Liver (tissue), 9 donors: ENCODE results near the gene NRN1. TPM values are rescaled to one million over a fixed set of nuclear protein-coding genes. Genes with fewer than 3 reads are reported as not detected.

Experiments used
- DNase-seq: peaks from one replicate; pipeline ENCODE4 v3.0.0-alpha.2; 2017; ENCODE audit warnings: low spot score
- H3K27ac ChIP-seq, 2 donors: one replicate each; pipeline ENCODE4 v1.7.0; 2013; ENCODE audit warnings: inconsistent platforms in 2 of 2, low read length in 2 of 2, control low read depth in 1 of 2, low read depth in 1 of 2, mild to moderate bottlenecking in 1 of 2
- H3K27me3 ChIP-seq, 4 donors: one replicate each; pipeline versions ENCODE4 v1.6.1 to v1.7.0; 2013; ENCODE audit warnings: low read length in 3 of 4, inconsistent platforms in 1 of 4, mild to moderate bottlenecking in 1 of 4, moderate library complexity in 1 of 4; ENCODE audit not compliant: control insufficient read depth in 4 of 4, insufficient read depth in 4 of 4
- H3K36me3 ChIP-seq, 4 donors: one replicate each; pipeline versions ENCODE4 v1.6.1 to v1.7.0; 2013; ENCODE audit warnings: low read length in 3 of 4, mild to moderate bottlenecking in 3 of 4, low read depth in 1 of 4, moderate library complexity in 1 of 4; ENCODE audit not compliant: control insufficient read depth in 4 of 4, insufficient read depth in 3 of 4
- H3K4me1 ChIP-seq, 4 donors: one replicate each; pipeline versions ENCODE4 v1.6.1 to v1.7.0; 2013; ENCODE audit warnings: low read length in 3 of 4, mild to moderate bottlenecking in 3 of 4, moderate library complexity in 1 of 4; ENCODE audit not compliant: control insufficient read depth in 4 of 4, insufficient read depth in 4 of 4
- H3K4me3 ChIP-seq, 3 donors: one replicate each; pipeline versions ENCODE4 v1.6.1 to v1.7.0; 2013; ENCODE audit warnings: low read length in 3 of 3, control low read depth in 1 of 3, low read depth in 1 of 3, mild to moderate bottlenecking in 1 of 3
- H3K9ac ChIP-seq, 2 donors: one replicate each; pipeline ENCODE4 v1.7.0; 2013; ENCODE audit warnings: low read length in 2 of 2, mild to moderate bottlenecking in 2 of 2, moderate library complexity in 2 of 2, control low read depth in 1 of 2, low read depth in 1 of 2
- H3K9me3 ChIP-seq, 4 donors: one replicate each; pipeline versions ENCODE4 v1.6.1 to v1.7.0; 2013; ENCODE audit warnings: low read length in 3 of 4; ENCODE audit not compliant: control insufficient read depth in 4 of 4
- EGR1 ChIP-seq, 2 donors: IDR thresholded peaks; 2 replicates each; pipeline ENCODE4 v1.6.1; 2016 to 2018; ENCODE audit warnings: antibody characterized with exemption in 2 of 2, low read depth in 2 of 2
- FOXA1 ChIP-seq: IDR thresholded peaks from 2 replicates; pipeline ENCODE4 v1.6.1; 2016; ENCODE audit warnings: antibody characterized with exemption
- FOXA2 ChIP-seq: IDR thresholded peaks from 2 replicates; pipeline ENCODE4 v1.6.1; 2016; ENCODE audit warnings: antibody characterized with exemption
- GABPA ChIP-seq, 2 donors: IDR thresholded peaks in 1 of 2; conservative IDR thresholded peaks in 1 of 2; 2 replicates each; pipeline ENCODE4 v1.6.1; 2016; ENCODE audit warnings: antibody characterized with exemption in 2 of 2, mild to moderate bottlenecking in 1 of 2, moderate library complexity in 1 of 2
- HNF4A ChIP-seq, 2 donors: conservative IDR thresholded peaks; 2 replicates each; pipeline ENCODE4 v1.6.1; 2016; ENCODE audit warnings: antibody characterized with exemption in 2 of 2, mild to moderate bottlenecking in 2 of 2
- HNF4G ChIP-seq: IDR thresholded peaks from 2 replicates; pipeline ENCODE4 v1.6.1; 2016; ENCODE audit warnings: antibody characterized with exemption
- JUND ChIP-seq, 2 donors: IDR thresholded peaks; 2 replicates each; pipeline ENCODE4 v1.6.1; 2016; ENCODE audit warnings: antibody characterized with exemption in 2 of 2
- NR2F2 ChIP-seq: IDR thresholded peaks from 2 replicates; pipeline ENCODE4 v1.6.1; 2016; ENCODE audit warnings: antibody characterized with exemption
- RAD21 ChIP-seq, 2 donors: IDR thresholded peaks; 2 replicates each; pipeline ENCODE4 v1.6.1; 2016; ENCODE audit warnings: antibody characterized with exemption in 2 of 2, mild to moderate bottlenecking in 2 of 2
- RXRA ChIP-seq, 2 donors: IDR thresholded peaks; 2 replicates each; pipeline ENCODE4 v1.6.1; 2017 to 2018; ENCODE audit warnings: antibody characterized with exemption in 2 of 2, mild to moderate bottlenecking in 1 of 2
- SP1 ChIP-seq: IDR thresholded peaks from 2 replicates; pipeline ENCODE4 v1.6.1; 2018; ENCODE audit warnings: antibody characterized with exemption, mild to moderate bottlenecking
- TAF1 ChIP-seq: conservative IDR thresholded peaks from 2 replicates; pipeline ENCODE4 v1.6.1; 2016; ENCODE audit warnings: antibody characterized with exemption, mild to moderate bottlenecking
- YY1 ChIP-seq: IDR thresholded peaks from 2 replicates; pipeline ENCODE4 v1.6.1; 2016; ENCODE audit warnings: antibody characterized with exemption, mild to moderate bottlenecking
- ZBTB33 ChIP-seq: IDR thresholded peaks from 2 replicates; pipeline ENCODE4 v1.6.1; 2016; ENCODE audit warnings: antibody characterized with exemption
- WGBS: extraction: QIAGEN DNeasy Blood & Tissue Kit; methylation state at CpG from one replicate; pipeline ENCODE4 v1.1.7; 2013; 5-methylcytosine and 5-hydroxymethylcytosine counted together
- polyA plus RNA-seq, 2 donors: library from polyadenylated mRNA; stranded (reverse) in 1 of 2; unstranded in 1 of 2; fragments of 200-250 nt in 1 of 2; fragments of >200 nt in 1 of 2; fragmentation: Nextera tagmentation in 1 of 2; extraction: Ambion mirVana in 1 of 2; gene quantifications; one replicate each; pipeline versions ENCODE4 v1.2.1 to v1.2.3, GENCODE V29; 2013 to 2015
- total RNA-seq, 2 donors: library from RNA; depleted of rRNA; stranded (reverse); fragments of >200 nt; gene quantifications; one replicate each; pipeline ENCODE4 v1.2.3, GENCODE V29; 2014
- TF ChIP-seq, protein P1 (sequence below): IDR thresholded peaks from 2 replicates; pipeline ENCODE4 v1.6.1; 2016; ENCODE audit warnings: antibody characterized with exemption
- TF ChIP-seq, protein P2 (sequence below): IDR thresholded peaks from 2 replicates; pipeline ENCODE4 v1.6.1; 2016; ENCODE audit warnings: antibody characterized with exemption
- TF ChIP-seq, protein P3 (sequence below): IDR thresholded peaks from 2 replicates; pipeline ENCODE4 v1.6.1; 2016; ENCODE audit warnings: antibody characterized with exemption, mild to moderate bottlenecking
- TF ChIP-seq, protein P4 (sequence below): fragments of 150-350 bp; IDR thresholded peaks from 2 replicates; pipeline ENCODE4 v1.5.1; 2017; ENCODE audit warnings: improper control_type of control experiment, low read depth, low read length; ENCODE audit not compliant: missing input control
- donor health status: healthy.
- donor health status: healthy.
- donor health status: healthy.
- donor health status: healthy.
- donor health status: healthy.

NRN1 gene
- total and polyA plus RNA-seq, 4 donors = 1.2 to 2.9 (median 1.6) TPM

- no peak for DNase-seq
- Histone ChIP-seq H3K9ac (no peak overlapping the region), H3K36me3 (no peaks in the 10 kb centered on the region), H3K27ac (no peak overlapping the region), H3K27me3 (no peaks in the 10 kb centered on the region), H3K4me1 (no peaks in the 10 kb centered on the region), H3K9me3 (no peaks in the 10 kb centered on the region), H3K4me3 (no peak overlapping the region)
- 63% methylated on average over 3 of the region's 3 CpGs for WGBS
- TF ChIP-seq EGR1 (IDR thresholded peaks at IDR 0.05; ENCODE audit: low read depth in 2 of 2) = no peak
- TF ChIP-seq, protein P1, sequence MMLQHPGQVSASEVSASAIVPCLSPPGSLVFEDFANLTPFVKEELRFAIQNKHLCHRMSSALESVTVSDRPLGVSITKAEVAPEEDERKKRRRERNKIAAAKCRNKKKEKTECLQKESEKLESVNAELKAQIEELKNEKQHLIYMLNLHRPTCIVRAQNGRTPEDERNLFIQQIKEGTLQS = no peak
- no peak for TF ChIP-seq YY1
- no peak for TF ChIP-seq SP1
- no peak for TF ChIP-seq TAF1
- TF ChIP-seq HNF4A (conservative IDR thresholded peaks at IDR 0.05) = no peak
- no peak for TF ChIP-seq GABPA (IDR thresholded peaks at IDR 0.05 in 1 of 2, conservative IDR thresholded peaks at IDR 0.05 in 1 of 2)
- TF ChIP-seq, protein P2, sequence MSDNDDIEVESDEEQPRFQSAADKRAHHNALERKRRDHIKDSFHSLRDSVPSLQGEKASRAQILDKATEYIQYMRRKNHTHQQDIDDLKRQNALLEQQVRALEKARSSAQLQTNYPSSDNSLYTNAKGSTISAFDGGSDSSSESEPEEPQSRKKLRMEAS = no peak
- TF ChIP-seq, protein P3, sequence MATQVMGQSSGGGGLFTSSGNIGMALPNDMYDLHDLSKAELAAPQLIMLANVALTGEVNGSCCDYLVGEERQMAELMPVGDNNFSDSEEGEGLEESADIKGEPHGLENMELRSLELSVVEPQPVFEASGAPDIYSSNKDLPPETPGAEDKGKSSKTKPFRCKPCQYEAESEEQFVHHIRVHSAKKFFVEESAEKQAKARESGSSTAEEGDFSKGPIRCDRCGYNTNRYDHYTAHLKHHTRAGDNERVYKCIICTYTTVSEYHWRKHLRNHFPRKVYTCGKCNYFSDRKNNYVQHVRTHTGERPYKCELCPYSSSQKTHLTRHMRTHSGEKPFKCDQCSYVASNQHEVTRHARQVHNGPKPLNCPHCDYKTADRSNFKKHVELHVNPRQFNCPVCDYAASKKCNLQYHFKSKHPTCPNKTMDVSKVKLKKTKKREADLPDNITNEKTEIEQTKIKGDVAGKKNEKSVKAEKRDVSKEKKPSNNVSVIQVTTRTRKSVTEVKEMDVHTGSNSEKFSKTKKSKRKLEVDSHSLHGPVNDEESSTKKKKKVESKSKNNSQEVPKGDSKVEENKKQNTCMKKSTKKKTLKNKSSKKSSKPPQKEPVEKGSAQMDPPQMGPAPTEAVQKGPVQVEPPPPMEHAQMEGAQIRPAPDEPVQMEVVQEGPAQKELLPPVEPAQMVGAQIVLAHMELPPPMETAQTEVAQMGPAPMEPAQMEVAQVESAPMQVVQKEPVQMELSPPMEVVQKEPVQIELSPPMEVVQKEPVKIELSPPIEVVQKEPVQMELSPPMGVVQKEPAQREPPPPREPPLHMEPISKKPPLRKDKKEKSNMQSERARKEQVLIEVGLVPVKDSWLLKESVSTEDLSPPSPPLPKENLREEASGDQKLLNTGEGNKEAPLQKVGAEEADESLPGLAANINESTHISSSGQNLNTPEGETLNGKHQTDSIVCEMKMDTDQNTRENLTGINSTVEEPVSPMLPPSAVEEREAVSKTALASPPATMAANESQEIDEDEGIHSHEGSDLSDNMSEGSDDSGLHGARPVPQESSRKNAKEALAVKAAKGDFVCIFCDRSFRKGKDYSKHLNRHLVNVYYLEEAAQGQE = no peak
- TF ChIP-seq FOXA2 = no peak
- TF ChIP-seq RAD21 (IDR thresholded peaks at IDR 0.05) = no peak
- TF ChIP-seq HNF4G = no peak
- TF ChIP-seq JUND (IDR thresholded peaks at IDR 0.05) = no peak
- TF ChIP-seq, protein P4, sequence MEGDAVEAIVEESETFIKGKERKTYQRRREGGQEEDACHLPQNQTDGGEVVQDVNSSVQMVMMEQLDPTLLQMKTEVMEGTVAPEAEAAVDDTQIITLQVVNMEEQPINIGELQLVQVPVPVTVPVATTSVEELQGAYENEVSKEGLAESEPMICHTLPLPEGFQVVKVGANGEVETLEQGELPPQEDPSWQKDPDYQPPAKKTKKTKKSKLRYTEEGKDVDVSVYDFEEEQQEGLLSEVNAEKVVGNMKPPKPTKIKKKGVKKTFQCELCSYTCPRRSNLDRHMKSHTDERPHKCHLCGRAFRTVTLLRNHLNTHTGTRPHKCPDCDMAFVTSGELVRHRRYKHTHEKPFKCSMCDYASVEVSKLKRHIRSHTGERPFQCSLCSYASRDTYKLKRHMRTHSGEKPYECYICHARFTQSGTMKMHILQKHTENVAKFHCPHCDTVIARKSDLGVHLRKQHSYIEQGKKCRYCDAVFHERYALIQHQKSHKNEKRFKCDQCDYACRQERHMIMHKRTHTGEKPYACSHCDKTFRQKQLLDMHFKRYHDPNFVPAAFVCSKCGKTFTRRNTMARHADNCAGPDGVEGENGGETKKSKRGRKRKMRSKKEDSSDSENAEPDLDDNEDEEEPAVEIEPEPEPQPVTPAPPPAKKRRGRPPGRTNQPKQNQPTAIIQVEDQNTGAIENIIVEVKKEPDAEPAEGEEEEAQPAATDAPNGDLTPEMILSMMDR = no peak
- TF ChIP-seq RXRA (IDR thresholded peaks at IDR 0.05) = no peak
- no peak for TF ChIP-seq ZBTB33
- no peak for TF ChIP-seq NR2F2
- no peak for TF ChIP-seq FOXA1
Observed at GRCh38 chr6:6039946-6040509, 33.3 kb upstream of the NRN1 start.
